Heart left ventricle (tissue), 13 donors: ENCODE data around the gene NFYA.
A peak's percentile ranks its signal among the peaks of the same experiment; 100 is the strongest.

Experiments
- CTCF ChIP-seq, 12 donors: fragments of 200-600 bp; sonication (generic) in 4 of 12; IDR thresholded peaks; one replicate each; pipeline versions ENCODE4 v1.5.0 to v1.8.0; 2018 to 2022; ENCODE audit warnings: antibody characterized with exemption in 12 of 12, mild to moderate bottlenecking in 5 of 12
- POLR2A ChIP-seq, 2 donors: fragments of 450-650 bp; IDR thresholded peaks; one replicate each; pipeline ENCODE4 v1.6.1; 2017; ENCODE audit warnings: antibody characterized with exemption in 2 of 2, mild to moderate bottlenecking in 2 of 2, moderate library complexity in 2 of 2
- donor health status: ischemic (EF 13 %, LVEDD 7.1; RV severe dilation, severe dysfunction).
- donor health status: DM: no; HTN: yes; CAD: no.
- donor health status: DM: no; HTN: no; CAD: no.
- donor health status: ischemic (EF 25% LVEDD 6.9; RV normal size, moderate dysfunction).
- donor health status: ischemic (EF 25% LVEDD 5.7; RV mildly dilated, moderate dysfunction).
- donor health status: ischemic (EF 35%, LVEDD 5.7; RV mildly dilated, moderate dysfunction).
- donor health status: nonischemic (EF 11% LVEDD 7.7; RV severe dilation, severe dysfunction).
- donor health status: DM: yes; HTN: yes; CAD: no.
- donor health status: PGD.
- donor health status: ischemic (EF 29% LVEDD 5.4; RV normal size, mild dysfunction).
- donor health status: nonischemic (EF 23%, LVEDD 6.1; RV moderate dilation, normal function).

DNA sequence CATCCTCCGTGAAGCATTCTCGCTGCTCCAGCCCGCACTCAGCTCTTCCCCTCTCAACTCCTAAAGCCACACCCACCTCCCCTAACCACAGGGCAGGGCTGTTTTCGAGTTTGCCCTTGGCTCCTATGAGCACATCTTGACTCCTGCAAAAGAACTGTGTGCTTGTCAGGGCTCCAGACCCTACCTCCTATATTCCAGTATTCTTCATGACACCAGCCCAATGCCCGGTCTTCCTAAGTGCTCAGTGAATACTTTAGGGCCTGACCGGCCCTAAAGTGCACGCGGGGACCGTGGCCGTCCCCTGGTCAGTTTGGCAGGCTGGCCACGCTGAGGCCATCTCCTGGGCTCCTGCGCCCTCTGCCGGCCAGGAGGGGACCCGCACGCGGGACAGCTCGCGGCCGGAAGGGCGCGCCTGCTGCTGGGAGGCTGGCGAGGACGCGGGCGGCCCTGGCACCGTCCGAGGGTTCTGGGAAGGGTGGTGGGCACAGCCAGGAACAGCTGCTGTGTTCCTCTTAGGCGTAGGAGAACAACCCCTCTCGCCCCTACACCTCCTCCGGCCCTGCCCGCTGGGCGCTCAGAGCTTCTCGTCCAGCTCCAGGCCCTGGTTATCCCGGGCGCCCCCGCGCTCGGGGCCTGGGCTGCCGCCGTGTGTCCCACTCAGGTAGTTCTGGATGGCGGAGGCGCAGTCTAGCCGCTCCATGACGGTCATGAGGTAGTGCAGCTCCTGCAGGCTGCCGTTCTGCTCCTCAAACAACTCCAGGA is 44.8 kb upstream of the NFYA start:
- peak in 1 of 2 donors; percentile 14 for TF ChIP-seq POLR2A (IDR thresholded peaks at IDR 0.05)
- TF ChIP-seq CTCF (IDR thresholded peaks at IDR 0.05) = peak; percentile 98 to 100 (median 99)
